ENCODE measurements around the gene VANGL2. TPM values are rescaled to one million over a fixed set of nuclear protein-coding genes. Genes with fewer than 3 reads are reported as not detected.

Gene VANGL2
- total RNA-seq, result not detected

DNA sequence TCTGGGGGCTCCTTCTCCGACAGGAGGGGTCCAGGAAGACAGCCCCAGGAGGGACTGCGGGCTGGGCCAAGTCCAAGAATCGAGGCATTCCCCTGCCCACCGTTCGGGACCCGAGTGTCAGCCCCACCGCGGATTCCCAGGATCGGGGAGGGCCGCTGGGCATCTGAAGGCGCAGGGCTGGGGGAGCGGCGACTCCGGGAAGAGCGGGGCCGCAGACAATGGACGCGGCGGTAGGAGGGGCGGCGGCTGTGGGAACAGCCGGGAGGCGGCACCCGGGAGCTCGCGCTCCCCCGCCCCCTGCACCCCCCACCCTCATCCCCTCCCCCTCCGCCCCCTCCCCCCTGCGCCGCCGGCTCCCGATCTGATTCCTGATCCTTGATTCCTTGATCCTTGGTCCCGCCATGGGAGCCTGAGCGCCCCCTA is at the start of gene VANGL2:
VANGL2 (plus strand) TSS at position 342 of the 423 bp plus-strand sequence. CDS start 15,274 bp downstream, outside the sequence.
- Mint-ChIP-seq H3K36me3 (no peaks in the 10 kb centered on the region), H3K27ac (no peak within 1 kb of the TSS), H3K4me3 (no peak within 1 kb of the TSS), H3K4me1 (peaks cover 2% of the 10 kb centered on the region), H3K9me3 (ENCODE audit: low read depth) (no peaks in the 10 kb centered on the region), H3K27me3 (peaks cover 50% of the 10 kb centered on the region)
- DNase-seq (peak; percentile 42), ATAC-seq (no peak)
- CTCF ChIA-PET, result no interaction called here

DNA sequence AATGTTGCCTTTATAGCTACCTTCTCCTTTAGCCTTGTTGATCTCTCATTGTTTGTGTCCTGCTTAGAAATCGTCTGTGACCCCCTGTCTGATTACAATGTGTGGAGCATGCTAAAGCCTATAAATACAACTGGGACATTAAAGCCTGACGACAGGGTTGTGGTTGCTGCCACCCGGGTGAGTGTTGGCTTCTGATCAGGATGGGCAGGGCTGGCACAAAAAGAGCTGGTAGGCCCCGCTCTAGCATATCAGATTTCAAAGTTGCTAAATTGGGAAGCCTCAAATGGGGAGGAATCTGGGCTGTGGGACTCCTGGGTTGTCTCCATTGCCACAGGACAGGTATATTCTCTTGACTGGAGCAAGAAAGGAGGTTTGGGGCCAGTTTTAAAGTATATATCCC is 48.7 kb upstream of the VANGL2 start:
- ATAC-seq (no peak), DNase-seq (peak; percentile 12)
- no peaks in the 10 kb centered on the region for H3K9me3 Mint-ChIP-seq (ENCODE audit: low read depth)
- H3K27me3 Mint-ChIP-seq, result no peaks in the 10 kb centered on the region
- CTCF ChIA-PET, result interaction anchor here (1.0 to 6.3 kb wide), 4 partner anchors 9 to 273 kb away, joined by 3 to 63 read pairs (median 4); no protein-coding TSS in a partner anchor
- no peak overlapping the region for H3K27ac Mint-ChIP-seq
- H3K4me3 Mint-ChIP-seq, result no peak overlapping the region
- peaks cover 40% of the 10 kb centered on the region for H3K36me3 Mint-ChIP-seq
- H3K4me1 Mint-ChIP-seq, result peaks cover 14% of the 10 kb centered on the region

DNA sequence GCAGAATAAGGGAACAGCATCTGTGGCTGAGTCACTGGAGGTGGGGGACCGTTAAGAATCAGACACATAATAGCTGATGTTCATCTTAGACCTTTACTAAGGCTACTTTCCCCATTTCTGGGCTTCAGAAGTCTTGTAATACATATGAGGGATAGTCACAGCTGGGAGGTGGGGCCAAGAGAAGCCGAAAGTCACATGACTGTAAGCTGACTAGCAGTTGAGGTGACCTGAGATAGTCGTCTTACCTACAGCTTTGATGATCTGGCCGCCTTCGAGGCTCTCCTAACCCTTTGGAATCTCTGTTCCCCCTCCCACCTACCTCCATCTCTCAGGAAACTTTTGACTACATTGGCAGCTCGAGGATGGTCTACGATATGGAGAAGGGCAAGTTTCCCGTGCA is 47.8 kb upstream of the VANGL2 start:
- Mint-ChIP-seq H3K4me1 (peaks cover 6% of the 10 kb centered on the region), H3K4me3 (no peak overlapping the region), H3K27me3 (no peaks in the 10 kb centered on the region), H3K27ac (no peak overlapping the region), H3K9me3 (ENCODE audit: low read depth) (no peaks in the 10 kb centered on the region), H3K36me3 (peaks cover 38% of the 10 kb centered on the region)
- CTCF ChIA-PET, result interaction anchor here (0.9 to 6.3 kb wide), 6 partner anchors 12 to 274 kb away, joined by 3 to 63 read pairs (median 4); partner anchors contain the start of gene NHLH1
- no peak for ATAC-seq
- DNase-seq, result peak; percentile 18

DNA sequence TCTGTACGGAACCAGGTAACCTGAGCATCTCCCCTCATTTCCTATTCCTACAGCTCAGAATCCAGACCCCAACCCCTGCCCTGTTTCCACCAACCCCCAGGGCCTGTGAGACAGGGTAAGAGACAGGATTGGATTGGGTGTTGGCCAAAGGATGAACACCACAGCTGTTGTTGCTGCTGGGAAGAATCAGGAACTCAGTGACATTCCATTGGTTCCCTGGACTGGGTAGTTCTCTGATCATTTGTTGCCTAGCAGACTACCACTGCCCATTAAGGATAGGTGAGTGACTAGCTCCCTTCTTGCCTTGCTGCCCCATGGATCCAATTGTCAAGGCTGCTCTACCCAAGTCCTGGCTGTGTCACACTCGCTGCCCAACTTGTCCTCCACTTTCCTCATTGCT is 47.1 kb upstream of the VANGL2 start:
- peaks cover 5% of the 10 kb centered on the region for H3K4me1 Mint-ChIP-seq
- H3K27me3 Mint-ChIP-seq, result no peaks in the 10 kb centered on the region
- H3K9me3 Mint-ChIP-seq (ENCODE audit: low read depth), result no peaks in the 10 kb centered on the region
- no peak overlapping the region for H3K4me3 Mint-ChIP-seq
- peaks cover 42% of the 10 kb centered on the region for H3K36me3 Mint-ChIP-seq
- ATAC-seq (no peak), DNase-seq (peak; percentile 16)
- CTCF ChIA-PET, result interaction anchor here (0.8 to 6.3 kb wide), 9 partner anchors 12 to 275 kb away, joined by 3 to 63 read pairs (median 4); partner anchors contain the start of gene NHLH1
- H3K27ac Mint-ChIP-seq, result no peak overlapping the region

DNA sequence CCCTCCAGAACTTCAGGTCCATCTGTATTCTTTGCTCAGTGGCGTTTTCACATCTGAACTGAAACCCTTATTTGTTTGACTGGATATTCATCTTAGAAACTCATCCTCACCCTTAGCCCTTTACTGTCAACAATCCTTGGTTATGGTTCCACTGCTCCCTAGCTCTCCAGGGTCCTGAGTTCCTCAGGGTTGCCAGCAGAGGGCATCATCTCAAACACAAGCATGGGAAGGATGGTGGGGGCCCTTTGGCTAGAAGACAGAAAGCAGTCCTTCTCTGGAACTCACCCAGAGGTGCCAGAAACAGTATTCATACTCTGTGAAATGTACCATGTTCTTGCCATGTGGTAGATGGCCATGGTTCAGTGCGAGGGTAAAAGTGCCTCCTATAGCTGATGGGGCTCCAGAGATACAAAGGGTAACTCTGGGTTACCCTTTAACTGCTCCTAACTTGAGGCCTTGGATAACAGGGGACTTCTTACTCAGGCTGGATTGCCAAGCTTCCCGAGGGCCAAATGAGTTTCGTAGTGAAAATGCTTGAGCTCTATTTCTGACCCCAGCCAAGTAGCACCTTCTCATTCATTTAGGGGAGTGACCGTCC is 45.9 kb upstream of the VANGL2 start:
- Mint-ChIP-seq H3K4me3 (no peak overlapping the region), H3K27me3 (no peaks in the 10 kb centered on the region), H3K36me3 (peaks cover 40% of the 10 kb centered on the region), H3K9me3 (ENCODE audit: low read depth) (no peaks in the 10 kb centered on the region), H3K27ac (no peak overlapping the region), H3K4me1 (peaks cover 3% of the 10 kb centered on the region)
- no peak for ATAC-seq
- DNase-seq, result no peak
- CTCF ChIA-PET, result interaction anchor here (0.6 to 6.3 kb wide), 11 partner anchors 9 to 252 kb away, joined by 3 to 63 read pairs (median 4); partner anchors contain the start of genes NHLH1 and PEX19

DNA sequence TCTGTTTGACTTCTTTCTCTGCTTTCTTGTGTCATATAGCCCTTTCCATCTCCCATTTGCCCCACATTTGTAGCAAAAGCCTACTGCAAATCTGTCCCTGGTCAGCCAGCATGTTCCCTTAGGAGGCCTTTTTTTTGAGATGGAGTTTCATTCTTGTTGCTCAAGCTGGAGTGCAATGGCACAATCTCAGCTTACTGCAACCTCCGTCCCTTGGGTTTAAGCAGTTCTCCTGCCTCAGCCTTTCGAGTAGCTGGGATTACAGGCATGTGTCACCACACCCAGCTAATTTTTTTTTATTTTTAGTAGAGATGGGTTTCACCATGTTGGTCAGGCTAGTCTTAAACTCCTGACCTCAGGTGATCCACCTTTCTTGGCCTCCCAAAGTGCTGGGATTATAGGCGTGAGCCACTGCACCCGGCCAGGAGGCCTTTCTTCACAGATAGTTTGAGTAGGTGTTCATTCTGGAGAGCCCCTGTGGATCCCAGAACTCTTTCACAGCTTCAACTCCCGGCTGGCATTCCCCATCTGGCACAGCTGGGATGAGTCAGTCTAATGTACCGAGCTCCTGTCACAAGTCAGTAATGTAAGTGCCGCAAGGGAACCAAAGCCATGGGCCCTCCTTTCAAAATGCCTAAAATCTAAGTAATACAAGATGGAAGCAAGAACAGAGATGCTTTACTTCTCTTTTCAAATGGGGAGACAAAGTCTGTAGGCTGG is 42.9 kb upstream of the VANGL2 start:
- CTCF ChIA-PET, result interaction anchor here (1.2 kb wide), 1 partner anchor 35 kb away, joined by 3 read pairs; no protein-coding TSS in a partner anchor
- ATAC-seq (no peak), DNase-seq (peak; percentile 38)
- Mint-ChIP-seq H3K9me3 (ENCODE audit: low read depth) (no peaks in the 10 kb centered on the region), H3K36me3 (peaks cover 34% of the 10 kb centered on the region), H3K4me1 (no peaks in the 10 kb centered on the region), H3K4me3 (no peak overlapping the region), H3K27ac (no peak overlapping the region), H3K27me3 (no peaks in the 10 kb centered on the region)

DNA sequence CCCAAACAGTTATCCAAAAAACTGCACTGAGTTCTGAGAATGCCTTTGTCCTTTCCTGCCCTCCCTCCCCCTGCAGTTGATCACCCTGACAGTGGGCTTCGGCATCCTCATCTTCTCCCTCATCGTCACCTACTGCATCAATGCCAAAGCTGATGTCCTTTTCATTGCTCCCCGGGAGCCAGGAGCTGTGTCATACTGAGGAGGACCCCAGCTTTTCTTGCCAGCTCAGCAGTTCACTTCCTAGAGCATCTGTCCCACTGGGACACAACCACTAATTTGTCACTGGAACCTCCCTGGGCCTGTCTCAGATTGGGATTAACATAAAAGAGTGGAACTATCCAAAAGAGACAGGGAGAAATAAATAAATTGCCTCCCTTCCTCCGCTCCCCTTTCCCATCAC is 42.3 kb upstream of the VANGL2 start:
- DNase-seq (peak; percentile 31), ATAC-seq (no peak)
- Mint-ChIP-seq H3K27ac (no peak overlapping the region), H3K4me3 (no peak overlapping the region), H3K27me3 (no peaks in the 10 kb centered on the region), H3K36me3 (peaks cover 30% of the 10 kb centered on the region), H3K9me3 (ENCODE audit: low read depth) (no peaks in the 10 kb centered on the region), H3K4me1 (no peaks in the 10 kb centered on the region)
- CTCF ChIA-PET, result interaction anchor here (0.6 kb wide), 1 partner anchor 9 kb away, joined by 3 read pairs; no protein-coding TSS in a partner anchor

DNA sequence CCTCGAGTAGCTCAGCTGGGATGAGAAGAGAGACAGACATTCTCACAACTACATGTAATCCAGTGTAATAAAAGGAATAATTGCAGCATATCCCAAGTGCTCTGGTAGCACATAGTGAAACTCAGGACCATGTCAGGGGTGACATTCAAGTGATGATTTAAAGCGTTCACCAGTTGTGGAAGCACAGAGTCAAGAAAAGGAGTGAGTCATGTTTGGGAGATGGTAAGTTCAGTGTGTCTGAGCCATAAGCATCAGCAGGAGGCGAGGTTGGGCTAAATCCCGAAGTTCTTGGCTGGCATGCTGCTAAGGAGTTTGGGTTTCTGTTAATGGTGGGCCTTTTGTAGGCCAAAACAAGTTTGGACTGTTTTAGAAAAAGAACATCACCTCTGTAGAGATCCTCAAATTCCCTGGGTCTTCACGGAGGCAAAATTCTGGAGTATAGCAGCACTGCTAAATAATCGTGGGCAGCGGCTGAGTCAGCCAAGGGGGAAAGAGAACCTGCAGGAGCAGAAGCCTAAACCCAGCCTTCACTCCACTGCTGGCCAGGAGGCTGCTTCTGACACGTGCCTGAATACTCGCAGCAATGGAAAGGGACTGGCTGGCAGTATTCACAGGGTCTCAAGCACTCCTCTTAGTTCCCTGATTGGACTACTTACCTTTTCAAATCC is 40.7 kb upstream of the VANGL2 start:
- ATAC-seq (no peak), DNase-seq (no peak)
- CTCF ChIA-PET, result interaction anchor here (1.0 kb wide), 1 partner anchor 17 kb away, joined by 3 read pairs; no protein-coding TSS in a partner anchor
- Mint-ChIP-seq H3K27me3 (no peaks in the 10 kb centered on the region), H3K9me3 (ENCODE audit: low read depth) (no peaks in the 10 kb centered on the region), H3K4me3 (no peak overlapping the region), H3K27ac (no peak overlapping the region), H3K4me1 (no peaks in the 10 kb centered on the region), H3K36me3 (peaks cover 21% of the 10 kb centered on the region)

DNA sequence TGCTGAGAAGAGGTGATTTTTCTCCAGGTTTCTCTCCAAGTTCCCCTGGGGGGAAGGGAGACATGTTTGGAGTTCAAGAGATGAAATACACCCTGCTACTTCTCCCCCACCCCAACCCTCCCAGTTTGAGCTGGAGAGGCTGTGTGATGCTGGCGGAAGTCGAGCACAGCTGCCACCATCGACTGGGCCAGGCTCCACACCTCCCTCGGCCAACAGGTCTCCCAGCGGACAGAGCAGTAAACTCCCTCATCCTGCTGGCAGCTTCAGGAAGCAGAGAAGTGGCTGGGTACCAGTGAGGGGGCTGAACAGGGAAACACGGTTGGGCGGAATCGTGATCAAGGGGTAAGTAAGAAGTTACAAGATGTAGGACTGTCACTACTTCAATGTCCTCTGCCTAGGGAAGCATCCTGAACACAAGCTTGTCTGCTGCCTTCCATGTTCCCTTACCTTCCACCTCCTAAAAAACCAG is 40.1 kb upstream of the VANGL2 start:
- H3K27ac Mint-ChIP-seq, result no peak overlapping the region
- DNase-seq, result no peak
- no peaks in the 10 kb centered on the region for H3K27me3 Mint-ChIP-seq
- H3K4me3 Mint-ChIP-seq, result no peak overlapping the region
- H3K36me3 Mint-ChIP-seq, result peaks cover 19% of the 10 kb centered on the region
- CTCF ChIA-PET, result interaction anchor here (1.0 to 1.1 kb wide), 2 partner anchors 9 to 16 kb away, joined by 3 read pairs; no protein-coding TSS in a partner anchor
- H3K4me1 Mint-ChIP-seq, result no peaks in the 10 kb centered on the region
- ATAC-seq, result no peak
- H3K9me3 Mint-ChIP-seq (ENCODE audit: low read depth), result no peaks in the 10 kb centered on the region

DNA sequence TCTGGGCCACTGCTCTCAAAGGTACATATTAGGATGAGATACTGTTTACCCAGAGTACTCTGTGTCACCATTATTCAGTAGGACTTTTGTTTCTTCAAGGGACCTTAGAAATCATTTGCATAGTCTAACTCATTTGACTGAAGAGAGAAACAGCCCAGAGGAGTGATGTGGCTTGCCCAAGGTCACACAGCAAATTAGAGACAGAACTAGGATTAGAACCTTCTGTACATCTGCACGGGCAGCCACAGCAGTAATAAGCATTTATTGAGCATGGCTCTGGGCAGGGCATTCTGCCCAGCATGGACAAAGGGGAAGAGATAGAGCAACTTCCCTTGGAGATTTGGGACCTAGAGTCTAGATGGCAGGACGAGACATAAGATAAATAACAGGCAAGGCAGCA is 39.2 kb upstream of the VANGL2 start:
- no peaks in the 10 kb centered on the region for H3K27me3 Mint-ChIP-seq
- CTCF ChIA-PET, result interaction anchor here (1.1 kb wide), 1 partner anchor 10 kb away, joined by 3 read pairs; no protein-coding TSS in a partner anchor
- H3K9me3 Mint-ChIP-seq (ENCODE audit: low read depth), result no peaks in the 10 kb centered on the region
- H3K4me1 Mint-ChIP-seq, result no peaks in the 10 kb centered on the region
- no peak overlapping the region for H3K27ac Mint-ChIP-seq
- H3K36me3 Mint-ChIP-seq, result peaks cover 15% of the 10 kb centered on the region
- peak; percentile 21 for DNase-seq
- H3K4me3 Mint-ChIP-seq, result no peak overlapping the region
- ATAC-seq, result no peak

DNA sequence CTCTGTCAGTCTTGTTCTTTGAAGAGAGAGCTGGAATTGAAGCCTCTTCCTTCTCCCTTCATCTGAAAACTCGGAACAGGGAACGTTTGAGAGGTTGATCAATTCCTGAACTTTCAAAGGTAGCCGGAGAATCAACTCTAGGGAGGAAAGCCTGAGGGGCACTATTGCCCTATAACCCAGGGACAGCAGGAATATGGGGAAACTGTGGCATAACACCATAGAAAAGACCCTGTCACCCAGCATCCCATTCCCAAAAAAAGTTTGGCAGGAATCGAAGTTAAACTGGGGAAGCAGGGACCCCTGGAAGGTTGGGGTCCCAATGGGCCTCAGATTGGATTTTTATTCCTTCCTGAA is 38.6 kb upstream of the VANGL2 start:
- CTCF ChIA-PET, result no interaction called here
- Mint-ChIP-seq H3K27ac (no peak overlapping the region), H3K9me3 (ENCODE audit: low read depth) (no peaks in the 10 kb centered on the region), H3K4me1 (no peaks in the 10 kb centered on the region), H3K36me3 (peaks cover 11% of the 10 kb centered on the region), H3K27me3 (no peaks in the 10 kb centered on the region), H3K4me3 (no peak overlapping the region)
- no peak for ATAC-seq
- no peak for DNase-seq

DNA sequence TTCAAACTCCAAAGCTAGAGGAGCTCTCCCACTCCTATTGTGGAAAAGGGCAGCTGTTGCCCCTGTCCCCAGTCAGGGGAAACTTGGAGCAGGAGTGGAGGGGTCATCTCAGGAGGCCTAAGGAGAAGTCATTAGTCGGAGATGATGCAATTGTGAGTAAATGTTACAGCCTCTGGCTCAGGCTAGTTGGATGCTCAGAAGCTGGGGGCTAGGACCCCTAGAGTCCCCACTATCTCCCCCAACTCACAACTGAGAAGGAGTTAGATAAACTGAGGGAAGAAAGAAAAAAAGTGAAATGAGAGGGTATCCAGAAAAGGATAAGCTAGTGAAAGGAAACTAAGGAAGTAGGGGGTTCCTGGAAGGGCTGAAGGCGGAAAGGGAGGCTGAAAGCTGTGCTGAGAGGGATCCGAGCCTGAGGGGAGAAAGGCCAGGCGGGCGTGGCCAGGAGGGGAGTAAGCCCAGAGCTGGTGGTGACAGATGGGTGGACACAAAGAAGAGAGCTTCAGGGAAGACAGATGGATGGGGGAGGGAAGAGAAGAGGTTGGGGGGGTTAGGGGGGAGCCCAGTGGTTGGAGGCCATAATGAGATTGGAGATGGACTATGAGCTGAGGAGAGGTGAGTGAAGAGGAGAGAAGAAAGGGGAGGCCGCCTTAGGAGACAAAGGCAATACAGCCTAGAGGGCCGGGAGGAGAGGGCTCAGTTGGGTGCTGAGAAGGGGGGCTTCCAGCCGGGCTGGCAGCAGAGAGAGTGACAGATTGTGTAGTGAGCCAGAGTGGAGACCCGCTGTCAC is 38.0 kb upstream of the VANGL2 start:
- H3K36me3 Mint-ChIP-seq, result peaks cover 8% of the 10 kb centered on the region
- ATAC-seq, result no peak
- no peak overlapping the region for H3K4me3 Mint-ChIP-seq
- CTCF ChIA-PET, result interaction anchor here (1.1 to 5.8 kb wide), 2 partner anchors 8 to 14 kb away, joined by 4 to 25 read pairs; no protein-coding TSS in a partner anchor
- H3K27me3 Mint-ChIP-seq, result no peaks in the 10 kb centered on the region
- no peaks in the 10 kb centered on the region for H3K9me3 Mint-ChIP-seq (ENCODE audit: low read depth)
- no peak for DNase-seq
- no peak overlapping the region for H3K27ac Mint-ChIP-seq
- H3K4me1 Mint-ChIP-seq, result no peaks in the 10 kb centered on the region

Data from activated CD8-positive, alpha-beta memory T cell treated with anti-CD3 and anti-CD28 coated beads, Interleukin-2, amount 10 ng/mL, durations not matched to agents 7 days and 5 days (primary cell).